Measurements from ENCODE around the gene CENPP. TPM values are rescaled to one million over a fixed set of nuclear protein-coding genes. Genes with fewer than 3 reads are reported as not detected.

CENPP gene
- total RNA-seq, result 1 to 10 TPM; 1.0 to 2.7 (median 2.3) TPM
- 1 to 10 TPM in 1 of 2 donors, under 1 TPM in 1; 0.46 to 1.1 TPM for polyA plus RNA-seq

GRCh38 chr9:92325269-92325990 is at the start of gene CENPP, which contains the start of gene NOL8:
Gene CENPP (plus strand): TSS chr9:92325953.
Gene NOL8 (minus strand): TSS chr9:92325350. CDS start chr9:92324161, 1,189 bp downstream.
- Histone ChIP-seq H3K9me3 (no peaks in the 10 kb centered on the region), H3K27ac (peak within 1 kb of the TSS; percentile 96 to 98 (median 97)), H3K4me1 (peaks cover 0 to 16% (median 8%) of the 10 kb centered on the region in 3 donors), H3K36me3 (peaks cover 0 to 3% (median 0%) of the 10 kb centered on the region in 3 donors), H3K4me3 (peak within 1 kb of the TSS; percentile 61 to 84 (median 74)), H3K27me3 (no peaks in the 10 kb centered on the region)
- DNase-seq, result peak; percentile 67 to 90 (median 82)
- TF ChIP-seq CTCF (IDR thresholded peaks at IDR 0.05), result no peak
- intact Hi-C loops (cut with DNase I), result no loop called here
- WGBS, 2 donors, result 0% methylated on average over 55 of the region's 55 CpGs
- FAIRE-seq, result no peak
- ATAC-seq, result peak; percentile 97 to 99 (median 98)

- 75 to 77% methylated on average over 11 of the region's 11 CpGs for WGBS, 2 donors
- no peak overlapping the region for H3K4me3 ChIP-seq
- DNase-seq (no peak), FAIRE-seq (no peak), ATAC-seq (no peak)
- no peak for TF ChIP-seq CTCF (IDR thresholded peaks at IDR 0.05)
- H3K27ac ChIP-seq, result no peak overlapping the region
- H3K9me3 ChIP-seq, result no peaks in the 10 kb centered on the region
- H3K36me3 ChIP-seq, result peaks cover 12 to 65% (median 25%) of the 10 kb centered on the region in 3 donors
- intact Hi-C loops (cut with DNase I), result no loop called here
- H3K27me3 ChIP-seq, result no peaks in the 10 kb centered on the region
- H3K4me1 ChIP-seq, result no peaks in the 10 kb centered on the region
These were observed 49.3 kb upstream of the CENPP start for GRCh38 chr9:92276331-92277032.

- Histone ChIP-seq H3K4me3 (no peak overlapping the region), H3K27me3 (no peaks in the 10 kb centered on the region), H3K4me1 (no peaks in the 10 kb centered on the region), H3K27ac (no peak overlapping the region), H3K36me3 (peaks cover 12 to 50% (median 27%) of the 10 kb centered on the region in 3 donors), H3K9me3 (no peaks in the 10 kb centered on the region)
- TF ChIP-seq CTCF (IDR thresholded peaks at IDR 0.05), result no peak
- FAIRE-seq (no peak), ATAC-seq (no peak), DNase-seq (no peak)
- WGBS, 2 donors, result 87 to 89% methylated on average over 2 of the region's 2 CpGs
- intact Hi-C loops (cut with DNase I), result no loop called here
These were observed 47.6 kb upstream of the CENPP start for GRCh38 chr9:92278110-92278509.

- no peak for DNase-seq
- Histone ChIP-seq H3K4me1 (no peaks in the 10 kb centered on the region), H3K27ac (no peak overlapping the region), H3K36me3 (peaks cover 10 to 42% (median 24%) of the 10 kb centered on the region in 3 donors), H3K9me3 (no peaks in the 10 kb centered on the region), H3K27me3 (no peaks in the 10 kb centered on the region), H3K4me3 (no peak overlapping the region)
- ATAC-seq, result no peak
- FAIRE-seq, result no peak
- 44 to 60% methylated on average over 1 of the region's 1 CpG for WGBS, 2 donors
- TF ChIP-seq CTCF (IDR thresholded peaks at IDR 0.05), result no peak
- intact Hi-C loops (cut with DNase I), result no loop called here
These were observed 46.5 kb upstream of the CENPP start for GRCh38 chr9:92279302-92279701.
